ENCODE measurements around the gene DYNLRB1.

DNA sequence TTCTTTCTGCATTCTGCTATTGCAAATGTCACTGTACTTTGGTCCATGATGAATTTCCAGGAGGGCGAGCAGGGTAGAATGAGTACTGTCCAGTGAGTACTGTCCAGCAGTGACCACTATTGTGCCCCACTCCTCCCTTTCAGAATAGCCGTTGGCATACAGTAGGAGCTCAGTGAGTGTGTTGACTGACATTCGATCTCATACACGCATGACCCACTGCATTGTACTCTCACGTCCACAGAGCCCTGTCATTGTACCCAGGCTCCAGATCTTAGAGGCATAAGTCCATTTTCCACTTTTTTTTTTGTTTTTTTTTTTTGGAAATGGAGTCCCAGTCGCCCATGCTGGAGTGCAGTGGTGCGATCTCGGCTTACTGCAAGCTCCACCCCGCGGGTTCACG, 8.2 kb downstream of the DYNLRB1 start:
- TF ChIP-seq, protein P1, sequence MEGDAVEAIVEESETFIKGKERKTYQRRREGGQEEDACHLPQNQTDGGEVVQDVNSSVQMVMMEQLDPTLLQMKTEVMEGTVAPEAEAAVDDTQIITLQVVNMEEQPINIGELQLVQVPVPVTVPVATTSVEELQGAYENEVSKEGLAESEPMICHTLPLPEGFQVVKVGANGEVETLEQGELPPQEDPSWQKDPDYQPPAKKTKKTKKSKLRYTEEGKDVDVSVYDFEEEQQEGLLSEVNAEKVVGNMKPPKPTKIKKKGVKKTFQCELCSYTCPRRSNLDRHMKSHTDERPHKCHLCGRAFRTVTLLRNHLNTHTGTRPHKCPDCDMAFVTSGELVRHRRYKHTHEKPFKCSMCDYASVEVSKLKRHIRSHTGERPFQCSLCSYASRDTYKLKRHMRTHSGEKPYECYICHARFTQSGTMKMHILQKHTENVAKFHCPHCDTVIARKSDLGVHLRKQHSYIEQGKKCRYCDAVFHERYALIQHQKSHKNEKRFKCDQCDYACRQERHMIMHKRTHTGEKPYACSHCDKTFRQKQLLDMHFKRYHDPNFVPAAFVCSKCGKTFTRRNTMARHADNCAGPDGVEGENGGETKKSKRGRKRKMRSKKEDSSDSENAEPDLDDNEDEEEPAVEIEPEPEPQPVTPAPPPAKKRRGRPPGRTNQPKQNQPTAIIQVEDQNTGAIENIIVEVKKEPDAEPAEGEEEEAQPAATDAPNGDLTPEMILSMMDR (IDR thresholded peaks at IDR 0.05) = no peak
- TF ChIP-seq ZFX (IDR thresholded peaks at IDR 0.05; ENCODE audit: borderline replicate concordance) = no peak

Data from 22Rv1 (cell line).